ENCODE measurements around the gene NLRC5.

NLRC5 gene

GRCh38 chr16:57111420-57111819 is 122.1 kb downstream of the NLRC5 start:
- no peak for DNase-seq

- DNase-seq: no peak
Observed at GRCh38 chr16:57112403-57113041, 123.2 kb downstream of the NLRC5 start.

DNA sequence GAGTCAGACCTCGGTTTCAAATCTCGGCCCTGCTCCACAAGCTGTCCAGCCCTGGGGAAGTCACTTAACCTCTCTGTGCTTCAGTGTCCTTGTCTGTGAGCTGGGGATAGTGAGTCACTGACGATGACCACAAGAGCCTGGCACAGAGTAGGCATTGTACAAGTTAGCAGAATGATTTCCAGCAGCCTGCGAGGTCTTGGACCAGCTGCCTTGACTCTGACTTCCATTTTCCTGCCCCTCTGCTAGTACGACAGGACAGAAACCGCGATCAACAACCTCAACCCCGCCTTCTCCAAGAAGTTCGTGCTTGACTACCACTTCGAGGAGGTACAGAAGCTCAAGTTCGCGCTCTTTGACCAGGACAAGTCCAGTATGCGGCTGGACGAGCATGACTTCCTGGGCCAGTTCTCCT is 123.7 kb downstream of the NLRC5 start:
- DNase-seq: no peak

- no peak for DNase-seq
Observed at GRCh38 chr16:57113664-57114063, 124.3 kb downstream of the NLRC5 start.

GRCh38 chr16:57115168-57115513 is 125.8 kb downstream of the NLRC5 start:
- no peak for DNase-seq

DNA sequence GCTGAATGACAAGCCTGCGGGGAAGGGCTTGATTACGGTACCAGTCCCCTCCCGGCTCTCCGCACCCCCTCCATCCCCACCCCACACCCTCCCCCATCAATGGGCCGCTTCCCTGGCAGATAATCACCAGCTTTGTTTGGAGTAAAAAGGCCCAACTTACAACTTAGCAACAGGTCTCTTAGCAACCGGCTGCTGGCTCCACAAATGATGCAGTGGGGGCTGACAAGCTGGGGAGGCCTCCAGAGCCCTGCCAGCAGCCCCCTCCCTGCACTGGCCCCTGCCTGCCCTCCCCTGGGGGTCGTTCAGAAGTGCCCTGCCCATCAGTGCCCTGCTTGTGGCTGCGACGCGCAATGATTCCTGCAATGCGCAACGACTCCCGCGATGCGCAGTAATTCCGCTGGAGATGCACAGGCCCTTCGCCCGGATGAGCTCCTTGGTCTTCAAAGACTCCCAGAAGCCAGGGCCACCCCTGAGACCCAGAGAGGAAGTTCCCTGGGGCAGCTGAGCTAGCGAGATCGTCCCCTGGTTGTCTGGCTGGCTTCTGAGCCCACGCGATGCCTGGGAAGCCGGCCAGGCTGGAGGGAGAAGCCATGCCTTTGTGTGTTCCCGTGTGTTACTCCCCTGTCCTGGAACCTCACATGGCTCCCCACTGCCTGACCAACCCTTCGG is 126.3 kb downstream of the NLRC5 start:
- DNase-seq: peak; percentile 72

DNA sequence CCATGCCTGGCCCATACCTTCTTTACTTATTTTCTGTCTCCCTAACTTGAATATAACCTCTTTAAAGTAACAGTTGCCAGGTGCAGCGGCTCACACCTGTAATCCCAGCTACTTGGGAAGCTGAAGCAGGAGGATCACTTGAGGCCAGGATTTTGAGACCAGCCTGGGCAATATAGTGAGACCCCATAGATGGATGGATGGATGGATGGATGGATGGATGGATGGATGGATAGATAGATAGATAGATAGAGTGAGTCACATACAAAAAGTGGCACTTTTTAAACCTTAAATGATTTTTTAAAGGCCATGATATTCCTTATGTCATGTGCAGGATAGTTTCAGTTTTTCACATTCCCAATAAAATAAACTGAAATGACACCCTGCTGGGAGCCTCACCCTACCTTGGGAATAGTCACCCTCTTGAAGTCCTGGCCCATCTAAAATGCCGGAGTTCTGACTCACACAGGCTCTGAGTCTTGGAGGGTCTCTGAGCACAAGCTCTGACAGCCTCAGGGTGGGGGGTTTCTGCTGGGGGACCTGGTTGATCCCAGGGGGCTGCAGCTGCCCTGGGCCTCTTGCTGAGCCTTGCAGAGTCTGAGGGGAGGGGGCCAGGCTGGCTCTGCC is 129.2 kb downstream of the NLRC5 start:
- no peak for DNase-seq

GRCh38 chr16:57123216-57123973 is 134.0 kb downstream of the NLRC5 start:
- DNase-seq: no peak

GRCh38 chr16:57123974-57124674 is 134.8 kb downstream of the NLRC5 start:
- DNase-seq: no peak

- DNase-seq: no peak
Observed at GRCh38 chr16:57125376-57125775, 136.0 kb downstream of the NLRC5 start.

DNA sequence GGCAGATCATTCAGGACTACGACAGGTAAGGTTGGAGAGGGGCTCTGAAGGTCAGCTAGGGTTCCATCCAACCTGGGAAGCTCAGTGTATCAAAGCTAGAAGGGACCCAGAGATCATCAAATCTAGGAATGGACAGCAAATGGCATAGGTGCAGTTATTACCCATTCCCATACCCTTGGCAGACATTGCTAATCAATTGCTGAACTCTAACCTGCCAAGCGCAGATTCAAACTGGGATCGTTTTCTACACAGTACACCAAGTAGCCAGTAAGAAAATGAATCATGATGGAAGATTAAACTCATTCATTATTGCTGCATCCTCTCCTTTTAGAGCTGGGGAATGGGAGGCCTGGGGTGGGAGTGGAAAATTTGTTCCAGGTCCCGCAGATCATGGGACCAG is 136.6 kb downstream of the NLRC5 start:
- no peak for DNase-seq

GRCh38 chr16:57126411-57126810 is 137.1 kb downstream of the NLRC5 start:
- DNase-seq: no peak

- DNase-seq: no peak
Observed at GRCh38 chr16:57127037-57127763, 137.8 kb downstream of the NLRC5 start.

GRCh38 chr16:57127836-57128235 is 138.5 kb downstream of the NLRC5 start:
- no peak for DNase-seq

DNA sequence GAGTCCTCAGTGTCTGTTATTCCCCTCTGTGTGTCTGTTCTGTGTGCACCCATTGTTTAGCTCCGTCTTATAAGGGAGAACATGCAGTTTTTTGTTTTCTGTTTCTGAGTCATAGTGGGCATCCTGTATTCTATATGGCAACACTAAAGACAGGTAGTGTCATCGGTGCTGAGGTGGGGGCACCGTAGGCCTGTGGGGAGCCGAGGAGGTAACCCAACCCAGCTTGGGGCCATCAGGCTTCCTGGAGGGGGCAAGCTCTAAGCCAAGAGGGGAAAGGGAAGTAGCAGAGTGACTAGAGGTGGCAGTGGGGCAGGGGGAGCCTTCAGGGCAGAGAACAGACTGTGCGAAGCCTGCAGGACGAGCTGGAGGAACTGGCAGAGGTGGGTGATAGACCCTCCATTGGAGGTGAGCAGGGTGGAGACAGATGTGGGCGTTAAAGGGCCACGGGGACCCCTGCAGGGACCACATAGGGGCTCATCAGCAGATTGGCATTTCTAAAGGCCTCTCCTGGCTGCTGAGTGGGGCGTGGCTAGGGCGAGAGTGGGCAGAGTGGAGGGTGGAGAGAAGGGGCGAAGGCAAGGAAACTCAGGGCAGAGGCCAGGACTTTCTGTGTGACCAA is 139.5 kb downstream of the NLRC5 start:
- DNase-seq: no peak

- no peak for DNase-seq
Observed at GRCh38 chr16:57130950-57131321, 141.6 kb downstream of the NLRC5 start.

GRCh38 chr16:57131351-57131970 is 142.1 kb downstream of the NLRC5 start:
- no peak for DNase-seq

GRCh38 chr16:57132470-57132869 is 143.1 kb downstream of the NLRC5 start:
- DNase-seq: no peak

- DNase-seq: no peak
Observed at GRCh38 chr16:57133031-57133430, 143.7 kb downstream of the NLRC5 start.

All from NCI-H1417 treated with DMSO at 0.1 percent for 48 hours (cell line).